ENCODE measurements around the gene BCL2L15. TPM values are rescaled to one million over a fixed set of nuclear protein-coding genes. Genes with fewer than 3 reads are reported as not detected.

BCL2L15 gene
- total RNA-seq, 4 donors from 2014 or later: 38.0 to 249 (median 119) TPM

- no peak for DNase-seq
- TF ChIP-seq POLR2A (IDR thresholded peaks at IDR 0.05) (no peak), CTCF (IDR thresholded peaks at IDR 0.05) (no peak)
- H3K4me3 ChIP-seq: no peak overlapping the region
- no peaks in the 10 kb centered on the region for H3K9me3 ChIP-seq
- no peaks in the 10 kb centered on the region for H3K27me3 ChIP-seq
- H3K4me1 ChIP-seq: no peaks in the 10 kb centered on the region
- H3K36me3 ChIP-seq: peaks cover 0 to 32% (median 3%) of the 10 kb centered on the region in 3 donors
- H3K27ac ChIP-seq: no peak overlapping the region
These were observed 52.7 kb downstream of the BCL2L15 start for GRCh38 chr1:113834716-113835115.

Other genes starting within 250 kb of the BCL2L15 start
- 10 to 100 TPM in 3 of 4 donors, 1 to 10 TPM in 1; 4.9 to 19.0 (median 13.7) TPM for gene PHTF1, start 128.1 kb downstream of the BCL2L15 start, total RNA-seq
- 10 to 100 TPM; 18.2 to 25.6 (median 23.3) TPM for gene RSBN1, start 75.1 kb downstream of the BCL2L15 start, total RNA-seq
- 10 to 100 TPM; 11.4 to 16.9 (median 13.2) TPM for gene PTPN22, start 15.9 kb downstream of the BCL2L15 start, total RNA-seq
- 10 to 100 TPM; 20.8 to 45.8 (median 40.1) TPM for gene AP4B1, start 17.2 kb upstream of the BCL2L15 start, total RNA-seq
- 1 to 10 TPM in 3 of 4 donors, under 1 TPM in 1; 0.53 to 5.8 (median 3.2) TPM for gene DCLRE1B, start 17.7 kb upstream of the BCL2L15 start, total RNA-seq
- gene HIPK1, start 41.7 kb upstream of the BCL2L15 start, total RNA-seq: 10 to 100 TPM; 34.7 to 51.2 (median 42.1) TPM
- 10 to 100 TPM in 1 of 4 donors, 1 to 10 TPM in 3; 3.3 to 12.0 (median 7.8) TPM for gene OLFML3, start 91.9 kb upstream of the BCL2L15 start, total RNA-seq

Measured in Peyer's patch (tissue), 4 donors.